Activated T-cell treated with anti-CD3 and anti-CD28 coated beads, Interleukin-2, amount 50 U/mL, for 48 hours (primary cell): Measurements from ENCODE around the gene UNKL.

ENCODE experiments used
- DNase-seq, 2 experiments: peaks; one replicate each; pipeline ENCODE4 v3.0.0-alpha.2; 2020

UNKL gene

DNA sequence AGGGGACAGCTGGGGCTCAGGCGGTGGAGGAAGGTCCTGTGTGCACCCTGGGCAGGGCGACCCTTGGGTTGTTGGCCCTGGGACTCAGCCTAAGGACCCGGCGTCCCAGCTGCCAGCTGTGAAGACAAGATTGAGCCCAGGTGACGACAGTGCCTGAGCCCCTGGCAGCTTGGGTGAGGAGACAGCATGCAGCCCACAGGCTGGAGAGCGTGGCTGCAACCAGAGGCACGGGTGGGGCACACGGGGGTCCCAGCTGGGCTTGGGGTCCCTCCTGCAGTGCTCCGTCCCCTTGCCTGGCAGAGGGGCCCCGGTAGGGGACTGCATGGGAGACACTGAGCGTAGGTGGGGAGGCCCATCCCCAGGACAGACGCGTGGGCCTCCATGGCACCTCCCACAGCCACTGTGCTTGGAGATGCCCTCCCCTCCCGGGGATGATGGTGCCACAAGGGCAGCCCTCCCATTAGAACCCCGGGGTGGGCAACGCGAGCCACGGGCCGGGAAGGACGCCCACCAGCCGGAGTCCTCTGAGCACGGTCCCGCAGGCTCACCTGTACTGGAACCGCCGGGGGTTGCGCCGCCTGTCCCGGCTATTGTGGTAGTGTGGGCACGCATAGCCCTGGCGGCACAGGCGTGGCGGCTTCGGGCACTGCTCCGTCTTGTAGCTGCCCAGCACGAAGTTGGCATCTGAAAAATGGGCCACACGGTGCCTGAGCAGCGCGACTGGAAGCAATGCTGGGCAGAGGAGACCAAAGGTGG, 15.5 kb downstream of the UNKL start:
- DNase-seq, result no peak

GRCh38 chr16:1398351-1398750, 16.2 kb downstream of the UNKL start:
- no peak for DNase-seq

- no peak for DNase-seq
Measured at GRCh38 chr16:1397779-1398178, 16.7 kb downstream of the UNKL start.

DNA sequence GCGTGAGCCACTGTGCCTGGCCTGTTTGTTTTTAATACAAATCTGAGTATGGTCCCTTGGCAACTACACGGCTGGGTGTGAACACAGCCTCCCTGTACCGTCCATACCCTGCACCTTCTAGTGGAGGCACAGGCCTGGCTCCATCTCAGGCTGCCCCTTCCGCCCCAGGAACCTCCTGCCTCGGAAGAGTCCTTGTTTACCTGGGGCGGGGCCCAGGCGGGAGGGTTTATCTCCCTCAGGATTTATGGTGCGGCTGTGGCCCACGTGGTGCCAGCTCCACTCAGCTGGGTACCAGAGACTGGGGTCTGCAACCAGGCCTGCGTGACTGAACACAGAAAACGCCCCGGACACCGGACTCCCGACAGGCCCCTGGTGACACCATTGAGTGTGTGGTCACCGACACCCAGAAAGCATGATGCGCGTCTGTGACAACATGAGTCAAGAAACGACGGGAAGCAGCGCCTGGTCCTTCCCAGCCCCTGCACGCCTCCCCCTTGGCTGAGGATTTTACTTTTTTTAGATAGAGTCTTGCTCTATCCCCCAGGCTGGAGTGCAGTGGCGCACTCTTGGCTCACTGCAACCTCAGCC, 19.0 kb downstream of the UNKL start:
- DNase-seq, result no peak

GRCh38 chr16:1394367-1394951, 20.0 kb downstream of the UNKL start:
- no peak for DNase-seq

GRCh38 chr16:1393613-1394176, 20.8 kb downstream of the UNKL start:
- no peak for DNase-seq

DNA sequence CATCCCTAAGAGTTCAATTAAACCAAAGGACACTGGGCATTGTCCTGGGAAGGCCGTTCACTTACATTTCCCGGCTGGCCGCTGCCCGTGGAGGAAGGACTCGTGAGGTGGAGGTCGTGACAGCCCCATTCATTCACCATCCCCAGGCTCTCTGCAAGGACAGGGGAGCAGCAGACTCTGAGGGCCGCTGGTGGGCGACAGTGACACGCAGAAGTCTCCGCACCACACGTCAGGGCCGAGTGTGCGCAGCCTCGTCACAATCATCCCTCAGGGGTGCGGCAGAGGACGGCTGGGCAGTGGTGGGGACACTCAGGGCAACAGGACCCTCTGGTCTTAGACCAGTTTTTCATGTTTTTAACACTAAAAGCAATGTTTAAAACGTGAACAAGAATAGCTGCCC, 21.7 kb downstream of the UNKL start:
- no peak for DNase-seq

DNA sequence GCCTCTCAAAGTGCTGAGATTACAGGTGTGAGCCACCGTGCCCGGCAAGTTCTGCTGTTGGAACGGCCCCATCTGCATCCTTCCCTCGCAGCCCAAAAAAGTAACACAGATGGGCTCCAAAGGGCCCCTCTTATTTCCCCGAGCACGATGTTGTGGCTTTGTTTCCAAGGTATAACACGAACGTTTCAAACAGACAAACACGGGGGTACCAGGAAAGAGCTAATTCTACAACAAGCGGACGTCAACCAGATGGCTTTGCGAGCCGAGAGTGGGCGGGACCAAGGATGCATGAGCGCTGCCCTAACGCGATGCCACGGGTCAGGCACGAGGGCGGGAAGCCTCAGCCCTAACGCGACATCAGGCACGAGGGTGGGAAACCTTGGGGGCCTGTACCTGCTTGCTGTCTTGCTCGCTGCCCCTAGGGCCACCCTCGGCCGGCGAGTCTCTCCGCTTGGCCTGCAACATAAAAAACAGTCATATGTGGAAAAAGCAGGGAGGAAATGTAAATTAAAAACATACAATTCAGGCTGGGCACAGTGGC, 24.2 kb downstream of the UNKL start:
- DNase-seq, result no peak

GRCh38 chr16:1389762-1390161, 24.7 kb downstream of the UNKL start:
- no peak for DNase-seq

GRCh38 chr16:1387331-1387730, 27.2 kb downstream of the UNKL start:
- DNase-seq, result no peak

GRCh38 chr16:1385232-1385631, 29.3 kb downstream of the UNKL start:
- no peak for DNase-seq

DNA sequence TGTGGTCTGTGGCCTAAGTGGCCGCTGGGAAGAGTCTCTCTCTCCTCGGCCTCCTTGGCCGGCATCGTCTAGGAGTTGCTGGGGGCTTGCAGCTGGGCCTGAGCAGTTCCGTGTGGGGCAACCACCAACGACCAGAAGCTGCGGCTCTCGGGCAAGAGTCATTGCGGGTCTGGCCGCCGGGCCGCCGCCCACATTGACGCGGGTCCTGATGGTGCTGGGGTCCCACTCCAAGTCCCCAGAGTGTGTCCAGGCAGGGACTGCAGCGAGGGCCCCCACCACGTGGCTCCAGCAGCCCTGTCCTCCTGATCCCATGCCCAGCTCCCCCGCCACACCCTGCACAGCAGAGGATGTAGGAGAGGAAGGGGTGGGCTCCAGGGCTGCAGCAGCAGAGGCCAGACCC, 30.9 kb downstream of the UNKL start:
- no peak for DNase-seq

GRCh38 chr16:1381612-1382406, 32.7 kb downstream of the UNKL start:
- DNase-seq, result no peak

- DNase-seq, result no peak
Measured at GRCh38 chr16:1380195-1380594, 34.3 kb downstream of the UNKL start.

GRCh38 chr16:1379304-1380076, 35.0 kb downstream of the UNKL start:
- peak; percentile 84 to 86 for DNase-seq

DNA sequence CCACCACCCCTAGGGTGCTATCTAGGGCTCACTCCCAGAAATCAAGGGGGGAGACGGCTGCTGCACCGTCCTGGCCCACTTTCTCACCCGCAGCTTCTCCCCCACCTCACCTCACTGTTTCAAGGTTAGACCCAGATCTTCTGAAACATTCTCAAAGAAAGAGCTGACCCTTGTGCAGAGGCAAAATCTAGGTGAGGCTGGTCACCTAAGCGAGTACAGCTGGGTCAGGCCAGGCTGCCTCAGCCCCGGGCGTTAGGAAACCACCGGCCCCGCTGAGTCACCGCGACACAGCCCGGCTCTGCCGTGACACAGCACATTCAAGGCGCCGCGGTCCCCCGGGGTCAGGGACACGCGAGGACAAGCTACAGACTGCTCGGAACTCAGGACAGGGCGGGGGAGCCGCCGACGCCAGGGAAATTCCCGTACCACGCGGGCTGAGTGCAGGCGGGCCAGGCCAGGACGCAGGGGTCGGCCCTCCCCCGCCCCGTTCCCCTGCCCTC, 35.6 kb downstream of the UNKL start:
- DNase-seq, result peak; percentile 81 to 84

DNA sequence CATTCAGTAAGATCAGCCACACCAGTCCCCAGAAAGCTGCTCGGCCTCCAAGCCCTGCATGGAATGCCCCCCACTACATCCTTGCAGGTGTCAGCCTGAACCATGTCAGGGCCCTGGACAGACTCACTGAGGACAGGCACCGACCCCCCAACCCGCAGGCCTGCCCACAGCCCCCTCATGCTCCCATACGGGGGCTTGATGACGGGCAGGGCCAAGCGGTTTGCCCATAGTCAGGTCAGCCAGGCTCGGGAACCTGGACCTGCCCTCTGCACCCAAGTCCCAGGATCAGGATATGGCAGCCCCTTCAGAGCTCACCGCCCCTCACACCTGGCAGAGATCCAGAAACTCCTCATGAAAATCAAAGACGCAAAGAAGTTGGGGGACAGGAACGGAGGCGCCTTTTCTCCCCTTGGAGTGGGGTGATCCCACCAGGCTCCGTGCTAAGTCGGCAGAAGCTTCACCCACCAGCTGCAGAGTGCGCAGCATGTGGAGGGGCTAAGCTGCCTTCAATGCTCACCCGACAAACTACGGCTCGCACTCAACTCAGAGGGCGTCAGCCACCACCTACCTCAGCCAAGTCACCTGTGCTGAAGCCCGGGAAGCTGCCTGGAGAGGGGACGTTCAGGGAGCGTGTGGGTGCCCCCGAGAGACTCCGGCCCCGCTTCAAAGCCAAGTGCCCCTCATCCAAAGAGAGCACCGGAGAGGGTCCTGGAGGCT, 36.3 kb downstream of the UNKL start:
- no peak for DNase-seq

- DNase-seq, result no peak
Measured at GRCh38 chr16:1377406-1378010, 37.0 kb downstream of the UNKL start.

DNA sequence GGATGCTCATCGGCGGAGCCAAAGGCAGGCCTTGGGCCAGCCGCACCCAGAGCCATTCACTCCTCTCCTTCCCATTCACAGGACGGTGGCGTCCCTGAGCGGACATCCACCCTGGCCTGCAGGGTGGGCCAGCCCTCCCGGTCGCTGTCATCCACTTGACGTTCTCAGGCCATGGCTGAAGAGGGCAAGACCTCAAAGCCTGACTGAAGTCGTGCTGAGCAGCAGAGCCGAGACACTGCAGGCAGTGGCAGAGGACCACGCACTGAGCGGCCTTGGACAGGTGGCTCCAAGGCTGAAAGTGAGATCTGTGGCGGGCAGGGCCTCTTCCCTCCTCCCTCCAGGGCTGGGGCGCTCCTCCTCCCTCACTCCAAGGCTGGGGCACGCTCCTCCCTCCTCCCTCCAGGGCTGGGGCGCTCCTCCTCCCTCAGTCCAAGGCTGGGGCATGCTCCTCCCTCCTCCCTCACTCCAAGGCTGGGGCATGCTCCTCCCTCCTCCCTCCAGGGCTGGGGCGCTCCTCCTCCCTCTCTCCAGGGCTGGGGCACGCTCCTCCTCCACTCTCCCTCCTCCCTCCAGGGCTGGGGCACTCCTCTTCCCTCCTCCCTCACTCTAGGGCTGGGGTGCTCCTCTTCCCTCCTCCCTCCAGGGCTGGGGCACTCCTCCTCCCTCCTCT, 38.6 kb downstream of the UNKL start:
- no peak for DNase-seq

DNA sequence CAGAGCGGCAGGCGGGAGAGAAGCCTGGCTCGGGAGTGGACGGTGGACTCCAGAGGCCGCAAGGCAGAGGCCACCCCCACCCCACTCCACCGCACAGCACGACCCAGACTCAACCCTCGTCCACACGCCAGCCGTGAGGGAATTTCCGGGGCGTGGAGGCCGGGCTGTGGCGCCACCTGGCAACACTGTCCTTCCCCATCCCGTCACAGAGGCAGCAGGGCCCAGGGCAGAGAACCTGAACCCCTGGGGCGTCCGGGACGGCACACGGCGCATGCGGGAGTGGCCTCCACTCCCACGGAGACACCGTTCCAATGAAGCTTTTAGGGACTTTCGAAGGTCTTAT, 39.2 kb downstream of the UNKL start:
- no peak for DNase-seq
